H9 (cell line): ENCODE data around the gene TMEM38A. TPM values are rescaled to one million over a fixed set of nuclear protein-coding genes. Genes with fewer than 3 reads are reported as not detected.
A peak's percentile ranks its signal among the peaks of the same experiment; 100 is the strongest.

Experiments
- DNase-seq: peaks from one replicate; pipeline ENCODE4 v3.0.0-alpha.2; 2017
- H2AFZ ChIP-seq: one replicate; pipeline ENCODE4 v1.6.1; 2013; ENCODE audit warnings: mild to moderate bottlenecking, low read length, control low read depth, moderate library complexity
- H2AK5ac ChIP-seq: 2 replicates; pipeline ENCODE4 v1.6.1; 2013; ENCODE audit warnings: low read length, control low read depth, mixed read lengths; ENCODE audit not compliant: insufficient read length
- H2BK120ac ChIP-seq: one replicate; pipeline ENCODE4 v1.6.1; 2013; ENCODE audit warnings: low read depth, mild to moderate bottlenecking, low read length, control low read depth, inconsistent platforms; ENCODE audit not compliant: poor library complexity, severe bottlenecking
- H2BK12ac ChIP-seq: 2 replicates; pipeline ENCODE4 v1.6.1; 2013; ENCODE audit warnings: low read length, control low read depth, mixed read lengths, low read depth; ENCODE audit not compliant: insufficient read length
- H2BK15ac ChIP-seq: 2 replicates; pipeline ENCODE4 v1.6.1; 2013; ENCODE audit warnings: low read depth, low read length, control low read depth
- H2BK20ac ChIP-seq: one replicate; pipeline ENCODE4 v1.6.1; 2013; ENCODE audit warnings: low read depth, mild to moderate bottlenecking, low read length, control low read depth, inconsistent platforms; ENCODE audit not compliant: poor library complexity, severe bottlenecking
- H2BK5ac ChIP-seq: 2 replicates; pipeline ENCODE4 v1.6.1; 2013; ENCODE audit warnings: low read length, control low read depth, mixed read lengths; ENCODE audit not compliant: insufficient read length
- H3K14ac ChIP-seq: 2 replicates; pipeline ENCODE4 v1.6.1; 2013; ENCODE audit warnings: low read length, control low read depth; ENCODE audit not compliant: insufficient read depth
- H3K18ac ChIP-seq: 2 replicates; pipeline ENCODE4 v1.6.1; 2013; ENCODE audit warnings: low read depth, mild to moderate bottlenecking, mixed read lengths, low read length, control low read depth; ENCODE audit not compliant: insufficient read length
- H3K23ac ChIP-seq: 2 replicates; pipeline ENCODE4 v1.6.1; 2013; ENCODE audit warnings: low read length, control low read depth, mixed read lengths, low read depth; ENCODE audit not compliant: insufficient read length
- H3K23me2 ChIP-seq: 2 replicates; pipeline ENCODE4 v1.6.1; 2013; ENCODE audit warnings: low read depth, mild to moderate bottlenecking, mixed read lengths, low read length, control low read depth; ENCODE audit not compliant: insufficient read length, poor library complexity, severe bottlenecking
- H3K27ac ChIP-seq: 2 replicates; pipeline ENCODE4 v1.5.1; 2013; ENCODE audit warnings: low read length, control low read depth, mixed read lengths, low read depth; ENCODE audit not compliant: insufficient read length
- H3K27me3 ChIP-seq: 2 replicates; pipeline ENCODE4 v1.6.1; 2013; ENCODE audit warnings: low read length, control low read depth, inconsistent platforms; ENCODE audit not compliant: insufficient read depth
- H3K4ac ChIP-seq: 2 replicates; pipeline ENCODE4 v1.6.1; 2013; ENCODE audit warnings: low read depth, mild to moderate bottlenecking, control low read depth, inconsistent platforms, low read length, moderate library complexity
- H3K4me1 ChIP-seq: 2 replicates; pipeline ENCODE4 v1.6.1; 2013; ENCODE audit warnings: low read length, control low read depth, inconsistent platforms; ENCODE audit not compliant: insufficient read depth
- H3K4me2 ChIP-seq: 2 replicates; pipeline ENCODE4 v1.6.1; 2013; ENCODE audit warnings: low read length, control low read depth, mixed read lengths; ENCODE audit not compliant: insufficient read length, insufficient read depth
- H3K56ac ChIP-seq: 2 replicates; pipeline ENCODE4 v1.6.1; 2013; ENCODE audit warnings: low read depth, mild to moderate bottlenecking, mixed read lengths, low read length, control low read depth; ENCODE audit not compliant: insufficient read length
- H3K79me1 ChIP-seq: 2 replicates; pipeline ENCODE4 v1.6.1; 2013; ENCODE audit warnings: low read depth, mild to moderate bottlenecking, moderate library complexity, low read length, control low read depth, inconsistent platforms; ENCODE audit not compliant: insufficient read depth, poor library complexity, severe bottlenecking
- H3K79me2 ChIP-seq: 2 replicates; pipeline ENCODE4 v1.6.1; 2013; ENCODE audit warnings: low read length, control low read depth, inconsistent platforms; ENCODE audit not compliant: insufficient read depth
- H3K9ac ChIP-seq: 2 replicates; pipeline ENCODE4 v1.6.1; 2013; ENCODE audit warnings: low read length, control low read depth, mixed read lengths; ENCODE audit not compliant: insufficient read length; ENCODE audit errors: extremely low read depth
- H3K9me3 ChIP-seq: one replicate; pipeline ENCODE4 v1.6.1; 2013; ENCODE audit warnings: low read depth, low read length, inconsistent platforms; ENCODE audit not compliant: control insufficient read depth
- H3T11ph ChIP-seq: one replicate; pipeline ENCODE4 v1.6.1; 2013; ENCODE audit warnings: mild to moderate bottlenecking, low read length, control low read depth, inconsistent platforms
- H4K20me1 ChIP-seq: one replicate; pipeline ENCODE4 v1.6.1; 2013; ENCODE audit not compliant: control insufficient read depth, insufficient read length, insufficient read depth
- H4K5ac ChIP-seq: 2 replicates; pipeline ENCODE4 v1.6.1; 2013; ENCODE audit warnings: low read depth, mild to moderate bottlenecking, mixed read lengths, low read length, control low read depth; ENCODE audit not compliant: insufficient read length
- H4K8ac ChIP-seq: replicated peaks from 2 replicates; pipeline ENCODE4 v1.6.1; 2013; ENCODE audit warnings: low read length, control low read depth, mixed read lengths, low read depth; ENCODE audit not compliant: insufficient read length
- H4K91ac ChIP-seq: 2 replicates; pipeline ENCODE4 v1.6.1; 2013; ENCODE audit warnings: low read depth, mild to moderate bottlenecking, moderate library complexity, mixed read lengths, low read length, control low read depth; ENCODE audit not compliant: insufficient read length
- H3K27ac Mint-ChIP-seq, 3 experiments: 2 replicates in 2 of 3; 3 replicates in 1 of 3; pipeline ENCODE4 v1.8.0; 2020 to 2021; ENCODE audit warnings: mixed read lengths in 3 of 3, mild to moderate bottlenecking in 1 of 3, moderate library complexity in 1 of 3
- H3K27me3 Mint-ChIP-seq: 2 replicates; pipeline ENCODE4 v1.8.0; 2021; ENCODE audit warnings: low read depth, mild to moderate bottlenecking, moderate library complexity, mixed read lengths
- H3K36me3 Mint-ChIP-seq, 3 experiments: 2 replicates in 2 of 3; 3 replicates in 1 of 3; pipeline ENCODE4 v1.8.0; 2020 to 2021; ENCODE audit warnings: low read depth in 3 of 3, mixed read lengths in 3 of 3; ENCODE audit not compliant: insufficient read depth in 1 of 3
- H3K4me1 Mint-ChIP-seq, 2 experiments: 2 replicates each; pipeline ENCODE4 v1.8.0; 2020; ENCODE audit warnings: mixed read lengths in 2 of 2
- H3K4me3 Mint-ChIP-seq, 2 experiments: 2 replicates in 1 of 2; 3 replicates in 1 of 2; pipeline ENCODE4 v1.8.0; 2020 to 2021; ENCODE audit warnings: mild to moderate bottlenecking in 2 of 2, mixed read lengths in 2 of 2, moderate library complexity in 1 of 2
- H3K9me3 Mint-ChIP-seq, 2 experiments: 2 replicates in 1 of 2; 3 replicates in 1 of 2; pipeline ENCODE4 v1.8.0; 2020; ENCODE audit warnings: mild to moderate bottlenecking in 2 of 2, mixed read lengths in 2 of 2, moderate library complexity in 1 of 2
- CTCF ChIP-seq: fragments of 200-600 bp; sonication (generic); conservative IDR thresholded peaks from 3 replicates; pipeline ENCODE4 v1.8.0; 2021; ENCODE audit warnings: antibody characterized with exemption, mild to moderate bottlenecking
- WGBS: extraction: QIAGEN DNeasy Blood & Tissue Kit; methylation state at CpG from one replicate; pipeline ENCODE4 v1.1.7; 2013; ENCODE audit warnings: missing lambda C conversion rate, low lambda C conversion rate, mixed read lengths; ENCODE audit not compliant: insufficient read length; ENCODE audit errors: extremely low coverage; 5-methylcytosine and 5-hydroxymethylcytosine counted together
- total RNA-seq: library from RNA; stranded (reverse); gene quantifications from 2 replicates; pipeline ENCODE4 v1.2.1, GENCODE V29; 2021

TMEM38A gene
- total RNA-seq, 1 experiment from 2014 or later = 7.4 TPM

GRCh38 chr19:16654140-16654539 is 6.8 kb upstream of the TMEM38A start:
- no peak overlapping the region for H2AFZ ChIP-seq
- H3K4me2 ChIP-seq = no peak overlapping the region
- no peaks in the 10 kb centered on the region for H4K20me1 ChIP-seq
- no peak overlapping the region for H3K56ac ChIP-seq
- no peak overlapping the region for H4K8ac ChIP-seq
- peaks cover 10% of the 10 kb centered on the region for H3K79me1 ChIP-seq
- H3K27ac Mint-ChIP-seq = no peak overlapping the region
- H3K4me1 ChIP-seq = no peaks in the 10 kb centered on the region
- no peaks in the 10 kb centered on the region for H3K9me3 ChIP-seq
- H3K79me2 ChIP-seq = peaks cover 7% of the 10 kb centered on the region; the same call in 1 of the 2 replicates
- no peak overlapping the region for H2BK20ac ChIP-seq
- no peak for TF ChIP-seq CTCF
- H3K9ac ChIP-seq = no peak overlapping the region
- H3K23me2 ChIP-seq = no peaks in the 10 kb centered on the region
- DNase-seq = peak; percentile 35
- H4K5ac ChIP-seq = no peak overlapping the region
- no peak overlapping the region for H3K27ac ChIP-seq
- no peak overlapping the region for H2BK15ac ChIP-seq
- no peak overlapping the region for H3K4ac ChIP-seq
- H2AK5ac ChIP-seq = no peak overlapping the region
- no peak overlapping the region for H3T11ph ChIP-seq
- no peak overlapping the region for H2BK120ac ChIP-seq
- whole genome bisulfite sequencing = no CpG with 5 or more reads among the region's 3 CpGs
- H3K27me3 Mint-ChIP-seq = no peaks in the 10 kb centered on the region
- peaks cover 56 to 92% (median 83%) of the 10 kb centered on the region in 3 experiments for H3K36me3 Mint-ChIP-seq
- no peak overlapping the region for H3K23ac ChIP-seq
- H4K91ac ChIP-seq = no peak overlapping the region
- H3K18ac ChIP-seq = no peak overlapping the region
- H2BK5ac ChIP-seq = no peak overlapping the region
- no peaks in the 10 kb centered on the region; a peak in 1 of 5 replicates for H3K9me3 Mint-ChIP-seq
- H2BK12ac ChIP-seq = no peak overlapping the region
- no peak overlapping the region for H3K4me3 Mint-ChIP-seq
- H3K14ac ChIP-seq = no peak overlapping the region
- H3K27me3 ChIP-seq = no peaks in the 10 kb centered on the region
- H3K4me1 Mint-ChIP-seq = 0 out of 4 replicates have a peak, but pooled peaks cover 0 to 5% of the 10 kb centered on the region in 2 experiments
